Ascending aorta (tissue), 2 donors: ENCODE measurements around the gene CDH13. TPM values are rescaled to one million over a fixed set of nuclear protein-coding genes. Genes with fewer than 3 reads are reported as not detected.

ENCODE experiments used
- DNase-seq, 2 donors: peaks; one replicate each; pipeline ENCODE4 v3.0.0-alpha.2; 2019; ENCODE audit warnings: low spot score in 2 of 2
- H3K27ac ChIP-seq, 2 donors: fragments of 200-600 bp; sonication (generic); one replicate each; pipeline ENCODE4 v1.5.1; 2016 to 2017; ENCODE audit warnings: mild to moderate bottlenecking in 1 of 2
- H3K27me3 ChIP-seq: fragments of 200-600 bp; sonication (generic); one replicate; pipeline ENCODE4 v1.5.1; 2017
- H3K36me3 ChIP-seq, 2 donors: fragments of 200-600 bp; sonication (generic); one replicate each; pipeline ENCODE4 v1.5.1; 2016
- H3K4me1 ChIP-seq, 2 donors: fragments of 200-600 bp; sonication (generic); one replicate each; pipeline ENCODE4 v1.5.1; 2016 to 2017; ENCODE audit warnings: mild to moderate bottlenecking in 1 of 2
- H3K4me3 ChIP-seq, 2 donors: fragments of 200-600 bp; sonication (generic); one replicate each; pipeline ENCODE4 v1.5.1; 2016 to 2017; ENCODE audit warnings: mild to moderate bottlenecking in 1 of 2
- H3K9me3 ChIP-seq, 2 donors: fragments of 200-600 bp; sonication (generic); one replicate each; pipeline ENCODE4 v1.5.1; 2016
- CTCF ChIP-seq, 3 experiments: fragments of 200-600 bp in 2 of 3; fragments of 450-650 bp in 1 of 3; sonication (generic) in 2 of 3; IDR thresholded peaks; one replicate each; pipeline ENCODE4 v1.5.1; 2016 to 2019; ENCODE audit warnings: antibody characterized with exemption in 3 of 3, mild to moderate bottlenecking in 1 of 3, moderate library complexity in 1 of 3
- intact Hi-C: fragments of 100-400 bp; cut with DNase I; formaldehyde crosslinking; loops from one replicate; pipeline ENCODE4 v1.15.1; 2023
- total RNA-seq: library from RNA; depleted of rRNA; stranded (reverse); fragments of >200 nt; gene quantifications from one replicate; pipeline ENCODE4 v1.1.0, GENCODE V29; 2016

The CDH13 gene
- total RNA-seq, 1 donor from 2014 or later = 160 TPM

- no peaks in the 10 kb centered on the region for H3K27me3 ChIP-seq
- TF ChIP-seq CTCF (IDR thresholded peaks at IDR 0.05) = no peak
- no peaks in the 10 kb centered on the region for H3K9me3 ChIP-seq
- H3K27ac ChIP-seq = peak overlapping the region in 1 of 2 donors; percentile 11
- H3K36me3 ChIP-seq = no peaks in the 10 kb centered on the region
- no peak overlapping the region for H3K4me3 ChIP-seq
- peaks cover 4 to 10% of the 10 kb centered on the region in 2 donors for H3K4me1 ChIP-seq
- intact Hi-C loops = no loop called here
- no peak for DNase-seq
Observed at GRCh38 chr16:82900559-82900958, 273.8 kb downstream of the CDH13 start.

GRCh38 chr16:82911925-82912324 is 285.2 kb downstream of the CDH13 start:
- Histone ChIP-seq H3K36me3 (no peaks in the 10 kb centered on the region), H3K27ac (no peak overlapping the region), H3K9me3 (no peaks in the 10 kb centered on the region), H3K4me3 (no peak overlapping the region), H3K4me1 (no peaks in the 10 kb centered on the region), H3K27me3 (no peaks in the 10 kb centered on the region)
- TF ChIP-seq CTCF (IDR thresholded peaks at IDR 0.05) = no peak
- intact Hi-C loops = no loop called here
- no peak for DNase-seq

GRCh38 chr16:82915139-82915824 is 288.5 kb downstream of the CDH13 start:
- no peaks in the 10 kb centered on the region for H3K36me3 ChIP-seq
- no peak overlapping the region for H3K27ac ChIP-seq
- no peaks in the 10 kb centered on the region for H3K9me3 ChIP-seq
- no peak for TF ChIP-seq CTCF (IDR thresholded peaks at IDR 0.05)
- H3K4me1 ChIP-seq = no peaks in the 10 kb centered on the region
- H3K4me3 ChIP-seq = no peak overlapping the region
- intact Hi-C loops = no loop called here
- DNase-seq = no peak
- no peaks in the 10 kb centered on the region for H3K27me3 ChIP-seq

GRCh38 chr16:82917886-82918595 is 291.3 kb downstream of the CDH13 start:
- no peaks in the 10 kb centered on the region for H3K27me3 ChIP-seq
- H3K4me3 ChIP-seq = no peak overlapping the region
- intact Hi-C loops = no loop called here
- no peak for TF ChIP-seq CTCF (IDR thresholded peaks at IDR 0.05)
- no peak overlapping the region for H3K27ac ChIP-seq
- peaks cover 0 to 4% of the 10 kb centered on the region in 2 donors for H3K36me3 ChIP-seq
- no peak for DNase-seq
- H3K4me1 ChIP-seq = no peaks in the 10 kb centered on the region
- H3K9me3 ChIP-seq = peaks cover 0 to 4% of the 10 kb centered on the region in 2 donors

GRCh38 chr16:82924075-82924854 is 297.5 kb downstream of the CDH13 start:
- H3K27me3 ChIP-seq = no peaks in the 10 kb centered on the region
- peaks cover 0 to 4% of the 10 kb centered on the region in 2 donors for H3K36me3 ChIP-seq
- peaks cover 0 to 4% of the 10 kb centered on the region in 2 donors for H3K9me3 ChIP-seq
- H3K4me1 ChIP-seq = peaks cover 0 to 3% of the 10 kb centered on the region in 2 donors
- DNase-seq = no peak
- no peak overlapping the region for H3K4me3 ChIP-seq
- no peak overlapping the region for H3K27ac ChIP-seq
- TF ChIP-seq CTCF (IDR thresholded peaks at IDR 0.05) = no peak
- intact Hi-C loops = no loop called here
